Neural cell (in vitro differentiated cells): ENCODE results near the gene MPND.

Experiments used
- EP300 ChIP-seq: fragments of 450-650 bp; conservative IDR thresholded peaks from 2 replicates; pipeline ENCODE4 v1.6.1; 2014; ENCODE audit warnings: antibody characterized with exemption, mild to moderate bottlenecking, moderate library complexity; ENCODE audit not compliant: poor library complexity, severe bottlenecking
- EZH2 ChIP-seq: fragments of 200-600, 300-800 bp; shearing (Covaris generic), sonication (generic); IDR thresholded peaks from 2 replicates; pipeline ENCODE4 v1.6.1; 2014; ENCODE audit warnings: antibody characterized with exemption, low read length, borderline replicate concordance, mild to moderate bottlenecking; ENCODE audit not compliant: insufficient read depth, poor library complexity, severe bottlenecking
- POLR2AphosphoS5 ChIP-seq: IDR thresholded peaks from 2 replicates; pipeline ENCODE4 v1.6.1; 2012
- RAD21 ChIP-seq: fragments of 450-650 bp; conservative IDR thresholded peaks from 2 replicates; pipeline ENCODE4 v1.6.1; 2014; ENCODE audit warnings: antibody characterized with exemption, mild to moderate bottlenecking, moderate library complexity
- TF ChIP-seq, protein P1 (sequence below): fragments of 450-650 bp; IDR thresholded peaks from 2 replicates; pipeline ENCODE4 v1.5.1; 2014; ENCODE audit warnings: antibody characterized with exemption, mild to moderate bottlenecking, moderate library complexity; ENCODE audit not compliant: poor library complexity, severe bottlenecking

GRCh38 chr19:4342615-4343369 lies 570 bp upstream of the MPND start:
- TF ChIP-seq POLR2AphosphoS5: peak; percentile 96
- TF ChIP-seq EZH2: no peak
- TF ChIP-seq, protein P1, sequence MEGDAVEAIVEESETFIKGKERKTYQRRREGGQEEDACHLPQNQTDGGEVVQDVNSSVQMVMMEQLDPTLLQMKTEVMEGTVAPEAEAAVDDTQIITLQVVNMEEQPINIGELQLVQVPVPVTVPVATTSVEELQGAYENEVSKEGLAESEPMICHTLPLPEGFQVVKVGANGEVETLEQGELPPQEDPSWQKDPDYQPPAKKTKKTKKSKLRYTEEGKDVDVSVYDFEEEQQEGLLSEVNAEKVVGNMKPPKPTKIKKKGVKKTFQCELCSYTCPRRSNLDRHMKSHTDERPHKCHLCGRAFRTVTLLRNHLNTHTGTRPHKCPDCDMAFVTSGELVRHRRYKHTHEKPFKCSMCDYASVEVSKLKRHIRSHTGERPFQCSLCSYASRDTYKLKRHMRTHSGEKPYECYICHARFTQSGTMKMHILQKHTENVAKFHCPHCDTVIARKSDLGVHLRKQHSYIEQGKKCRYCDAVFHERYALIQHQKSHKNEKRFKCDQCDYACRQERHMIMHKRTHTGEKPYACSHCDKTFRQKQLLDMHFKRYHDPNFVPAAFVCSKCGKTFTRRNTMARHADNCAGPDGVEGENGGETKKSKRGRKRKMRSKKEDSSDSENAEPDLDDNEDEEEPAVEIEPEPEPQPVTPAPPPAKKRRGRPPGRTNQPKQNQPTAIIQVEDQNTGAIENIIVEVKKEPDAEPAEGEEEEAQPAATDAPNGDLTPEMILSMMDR: peak; percentile 71
- TF ChIP-seq RAD21: no peak
- peak; percentile 73 for TF ChIP-seq EP300
